MCF 10A (cell line): ENCODE measurements around the gene MTSS2. TPM values are rescaled to one million over a fixed set of nuclear protein-coding genes. Genes with fewer than 3 reads are reported as not detected.

Source experiments
- BruUV-seq: library from RNA; stranded (reverse); fragments of 400-500 nt; replicated peaks from 2 replicates; lab custom pipeline; 2021; lab: Mats Ljungman, UMichigan
- CTCF ChIA-PET: fragments of 300-600 bp; sonication (Branson Sonifier 250); formaldehyde crosslinking; extraction: SDS; loops from one replicate; lab custom pipeline; 2021; ENCODE audit warnings: antibody characterized with exemption, inconsistent platforms; lab: Yijun Ruan, JAX
- POLR2A ChIA-PET: fragments of 300-600, 350-650 bp; sonication (Branson Sonifier 250); formaldehyde crosslinking; extraction: SDS; loops from one replicate; lab custom pipeline; 2020; ENCODE audit warnings: antibody characterized with exemption, inconsistent platforms; lab: Yijun Ruan, JAX
- DNase-seq: peaks from one replicate; pipeline ENCODE4 v3.0.0-alpha.2; 2018; ENCODE audit not compliant: unreplicated experiment
- H3K27ac Mint-ChIP-seq: one replicate; pipeline ENCODE4 v1.8.0; 2022; ENCODE audit warnings: mild to moderate bottlenecking, low read depth, mixed read lengths; ENCODE audit not compliant: unreplicated experiment
- H3K27me3 Mint-ChIP-seq: one replicate; pipeline ENCODE4 v1.8.0; 2022; ENCODE audit warnings: mixed read lengths; ENCODE audit not compliant: insufficient read depth, unreplicated experiment
- H3K36me3 Mint-ChIP-seq: one replicate; pipeline ENCODE4 v1.8.0; 2022; ENCODE audit warnings: mild to moderate bottlenecking, moderate library complexity, mixed read lengths; ENCODE audit not compliant: insufficient read depth, unreplicated experiment
- H3K4me1 Mint-ChIP-seq: one replicate; pipeline ENCODE4 v1.8.0; 2022; ENCODE audit warnings: mixed read lengths; ENCODE audit not compliant: insufficient read depth, unreplicated experiment
- H3K4me3 Mint-ChIP-seq: one replicate; pipeline ENCODE4 v1.8.0; 2022; ENCODE audit warnings: mild to moderate bottlenecking, moderate library complexity, mixed read lengths; ENCODE audit not compliant: unreplicated experiment
- H3K9me3 Mint-ChIP-seq: one replicate; pipeline ENCODE4 v1.8.0; 2022; ENCODE audit warnings: mixed read lengths; ENCODE audit not compliant: unreplicated experiment
- CTCF ChIP-seq: fragments of 200-600 bp; IDR thresholded peaks from one replicate; pipeline ENCODE4 v1.8.0; 2022; ENCODE audit warnings: antibody characterized with exemption, mild to moderate bottlenecking; ENCODE audit not compliant: unreplicated experiment
- intact Hi-C: fragments of 100-400 bp; cut with micrococcal nuclease; formaldehyde crosslinking; loops from 2 replicates; pipeline ENCODE4 v1.14.1; 2022
- total RNA-seq: library from RNA; stranded (reverse); gene quantifications from 2 replicates; pipeline ENCODE4 v1.2.3, GENCODE V29; 2022

Gene MTSS2
- total RNA-seq, 1 experiment from 2014 or later, result 75.8 TPM

- no peaks in the 10 kb centered on the region for H3K9me3 Mint-ChIP-seq
- ChIA-PET CTCF (interaction anchor here (1.5 kb wide), 1 partner anchor 40 kb away, joined by 8 read pairs; no protein-coding TSS in a partner anchor), POLR2A (no interaction called here)
- intact Hi-C loops, result no loop called here
- no peak overlapping the region for H3K4me3 Mint-ChIP-seq
- no peaks in the 10 kb centered on the region for H3K27me3 Mint-ChIP-seq
- TF ChIP-seq CTCF, result no peak
- no peak overlapping the region for H3K27ac Mint-ChIP-seq
- BruUV-seq, result no TSS peak
- DNase-seq, result no peak
- peaks cover 5% of the 10 kb centered on the region for H3K4me1 Mint-ChIP-seq
- peaks cover 21% of the 10 kb centered on the region for H3K36me3 Mint-ChIP-seq
Measured at GRCh38 chr16:70730944-70731343, 45.1 kb upstream of the MTSS2 start.

GRCh38 chr16:70730031-70730430 lies 44.2 kb upstream of the MTSS2 start:
- Mint-ChIP-seq H3K27ac (no peak overlapping the region), H3K4me3 (no peak overlapping the region), H3K9me3 (no peaks in the 10 kb centered on the region), H3K4me1 (peaks cover 5% of the 10 kb centered on the region), H3K36me3 (peaks cover 15% of the 10 kb centered on the region), H3K27me3 (no peaks in the 10 kb centered on the region)
- ChIA-PET CTCF (interaction anchor here (1.5 kb wide), 1 partner anchor 41 kb away, joined by 8 read pairs; no protein-coding TSS in a partner anchor), POLR2A (interaction anchor here (0.7 to 2.7 kb wide), 2 partner anchors 15 to 33 kb away, joined by 3 to 6 read pairs; no protein-coding TSS in a partner anchor)
- intact Hi-C loops, result no loop called here
- DNase-seq, result no peak
- no peak for TF ChIP-seq CTCF
- no TSS peak for BruUV-seq

- Mint-ChIP-seq H3K4me1 (peaks cover 5% of the 10 kb centered on the region), H3K4me3 (no peak overlapping the region), H3K9me3 (no peaks in the 10 kb centered on the region), H3K27me3 (no peaks in the 10 kb centered on the region), H3K36me3 (peaks cover 15% of the 10 kb centered on the region), H3K27ac (no peak overlapping the region)
- CTCF ChIA-PET, result interaction anchor here (1.0 to 1.5 kb wide), 3 partner anchors 31 to 42 kb away, joined by 3 to 8 read pairs (median 4); no protein-coding TSS in a partner anchor
- DNase-seq, result no peak
- BruUV-seq, result no TSS peak
- POLR2A ChIA-PET, result interaction anchor here (2.7 kb wide), 1 partner anchor 14 kb away, joined by 6 read pairs; no protein-coding TSS in a partner anchor
- intact Hi-C loops, result no loop called here
- TF ChIP-seq CTCF, result no peak
Measured at GRCh38 chr16:70729292-70729691, 43.4 kb upstream of the MTSS2 start.

GRCh38 chr16:70728150-70728549 lies 42.3 kb upstream of the MTSS2 start:
- Mint-ChIP-seq H3K4me1 (peaks cover 5% of the 10 kb centered on the region), H3K27ac (no peak overlapping the region), H3K27me3 (no peaks in the 10 kb centered on the region), H3K36me3 (peaks cover 15% of the 10 kb centered on the region), H3K4me3 (no peak overlapping the region), H3K9me3 (no peaks in the 10 kb centered on the region)
- ChIA-PET POLR2A (interaction anchor here (2.7 kb wide), 1 partner anchor 13 kb away, joined by 6 read pairs; no protein-coding TSS in a partner anchor), CTCF (interaction anchor here (1.0 to 1.1 kb wide), 2 partner anchors 32 to 42 kb away, joined by 3 to 4 read pairs; no protein-coding TSS in a partner anchor)
- no peak for DNase-seq
- no TSS peak for BruUV-seq
- no peak for TF ChIP-seq CTCF
- intact Hi-C loops, result no loop called here
